GM21447 (cell line): ENCODE results near the gene MYO15B.

Source experiments
- ATAC-seq: cut with Tn5 transposase; IDR thresholded peaks from one replicate; pipeline ENCODE4 v1.9.1; 2021; ENCODE audit not compliant: unreplicated experiment

Gene MYO15B

GRCh38 chr17:75558666-75559530 lies 28.7 kb upstream of the MYO15B start:
- ATAC-seq, result no peak

- ATAC-seq, result no peak
These were observed 27.6 kb upstream of the MYO15B start for GRCh38 chr17:75559958-75560533.

GRCh38 chr17:75561927-75562603 lies 25.5 kb upstream of the MYO15B start:
- no peak for ATAC-seq

- no peak for ATAC-seq
These were observed 24.4 kb upstream of the MYO15B start for GRCh38 chr17:75563063-75563758.

GRCh38 chr17:75564195-75564594 lies 23.4 kb upstream of the MYO15B start:
- ATAC-seq, result no peak

GRCh38 chr17:75565066-75565465 lies 22.5 kb upstream of the MYO15B start:
- no peak for ATAC-seq

- no peak for ATAC-seq
These were observed 22.0 kb upstream of the MYO15B start for GRCh38 chr17:75565618-75566017.

GRCh38 chr17:75566416-75566815 lies 21.2 kb upstream of the MYO15B start:
- ATAC-seq, result no peak

- ATAC-seq, result no peak
These were observed 20.8 kb upstream of the MYO15B start for GRCh38 chr17:75566834-75567233.

GRCh38 chr17:75568412-75569255 lies 19.0 kb upstream of the MYO15B start:
- no peak for ATAC-seq

GRCh38 chr17:75570034-75570676 lies 17.4 kb upstream of the MYO15B start:
- ATAC-seq, result no peak

- no peak for ATAC-seq
These were observed 16.8 kb upstream of the MYO15B start for GRCh38 chr17:75570772-75571171.

GRCh38 chr17:75571197-75571884 lies 16.3 kb upstream of the MYO15B start:
- ATAC-seq, result peak; percentile 74

GRCh38 chr17:75571885-75572215 lies 15.8 kb upstream of the MYO15B start:
- ATAC-seq, result no peak

GRCh38 chr17:75572713-75573539 lies 14.7 kb upstream of the MYO15B start:
- ATAC-seq, result no peak

- no peak for ATAC-seq
These were observed 14.1 kb upstream of the MYO15B start for GRCh38 chr17:75573540-75573957.

GRCh38 chr17:75573994-75574393 lies 13.6 kb upstream of the MYO15B start:
- no peak for ATAC-seq

- no peak for ATAC-seq
These were observed 13.1 kb upstream of the MYO15B start for GRCh38 chr17:75574404-75575036.
